Right ventricle myocardium superior (tissue), 1 donor: ENCODE measurements around the gene ZNF519. TPM values are rescaled to one million over a fixed set of nuclear protein-coding genes. Genes with fewer than 3 reads are reported as not detected.

ENCODE experiments used
- ATAC-seq: fragments of 200-7000 bp; cut with Tn5 transposase; one replicate; pipeline ENCODE4 v1.9.1; 2020; ENCODE audit warnings: mild to moderate bottlenecking; ENCODE audit not compliant: poor library complexity
- DNase-seq: peaks from one replicate; pipeline ENCODE4 v3.0.0-alpha.2; 2020
- intact Hi-C: fragments of 100-400 bp; cut with DNase I; formaldehyde crosslinking; loops from one replicate; pipeline ENCODE4 v1.11.2; 2022
- total RNA-seq: library from RNA; stranded (reverse); fragmentation: NEBNext Ultra II Directional; extraction: Animal tissue kit (Norgen Biotek cat#: 25700); gene quantifications from one replicate; pipeline ENCODE4 v1.2.1, GENCODE V29; 2021
- donor health status: DM: no; HTN: yes; CAD: no; lungs with severe emphysema.

ZNF519 gene
- total RNA-seq, 1 donor from 2014 or later: 2.7 TPM

- no peak for DNase-seq
- intact Hi-C loops: no loop called here
- no peak for ATAC-seq
Measured at GRCh38 chr18:14104906-14105748, 27.1 kb downstream of the ZNF519 start.

DNA sequence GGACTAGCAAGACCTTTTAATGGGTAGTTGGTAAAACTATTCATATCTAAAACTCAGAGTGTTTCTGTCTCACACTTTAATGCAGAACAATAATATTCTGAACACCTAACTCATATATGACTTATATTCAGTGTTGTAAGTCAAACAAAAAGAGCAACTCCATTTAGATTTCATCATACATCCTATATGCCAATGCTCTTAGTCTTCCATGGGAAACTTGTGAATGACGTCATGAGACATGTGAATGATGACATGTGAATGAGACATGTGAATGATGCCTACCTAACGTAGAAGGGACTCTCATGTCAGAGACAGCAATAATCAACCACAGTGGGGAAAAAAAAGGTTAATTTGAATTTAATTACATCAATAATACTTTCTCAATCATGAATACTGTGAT lies 28.0 kb downstream of the ZNF519 start:
- no peak for DNase-seq
- intact Hi-C loops: no loop called here
- no peak for ATAC-seq

- ATAC-seq: no peak
- no peak for DNase-seq
- intact Hi-C loops: no loop called here
Measured at GRCh38 chr18:14100503-14101286, 31.5 kb downstream of the ZNF519 start.

- DNase-seq (no peak), ATAC-seq (no peak)
- intact Hi-C loops: no loop called here
Measured at GRCh38 chr18:14098428-14098827, 33.8 kb downstream of the ZNF519 start.

- intact Hi-C loops: no loop called here
- no peak for ATAC-seq
- no peak for DNase-seq
Measured at GRCh38 chr18:14097761-14098160, 34.5 kb downstream of the ZNF519 start.

DNA sequence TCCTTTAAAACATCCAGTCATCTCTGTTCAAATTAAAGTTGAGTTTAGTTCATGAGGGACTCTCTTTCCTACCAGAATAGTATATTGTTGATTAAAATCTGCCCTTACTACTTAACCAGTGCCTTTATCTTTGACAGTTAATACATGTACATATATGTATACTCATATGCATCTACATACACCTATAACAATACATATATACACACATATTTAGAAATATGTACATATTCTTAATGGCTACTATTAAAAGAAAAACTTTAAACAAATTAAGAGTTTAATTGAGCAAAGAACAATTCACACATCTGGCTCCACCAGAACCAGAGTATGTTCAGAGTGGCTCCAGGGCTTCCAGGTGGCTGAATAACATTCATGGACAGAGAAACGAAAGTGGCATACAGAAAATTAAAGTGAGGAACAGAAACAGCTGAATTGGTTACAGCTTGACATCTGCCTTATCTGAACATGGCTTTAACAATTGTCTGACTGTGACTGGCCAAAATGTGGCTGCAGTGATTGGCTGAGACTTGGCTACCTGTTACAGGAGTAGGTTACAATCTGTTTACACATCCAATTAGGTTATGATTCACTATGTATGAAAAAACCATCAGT lies 38.8 kb downstream of the ZNF519 start:
- ATAC-seq (no peak), DNase-seq (no peak)
- intact Hi-C loops: no loop called here

- intact Hi-C loops: no loop called here
- DNase-seq: no peak
- ATAC-seq: no peak
Measured at GRCh38 chr18:14092625-14093306, 39.5 kb downstream of the ZNF519 start.

DNA sequence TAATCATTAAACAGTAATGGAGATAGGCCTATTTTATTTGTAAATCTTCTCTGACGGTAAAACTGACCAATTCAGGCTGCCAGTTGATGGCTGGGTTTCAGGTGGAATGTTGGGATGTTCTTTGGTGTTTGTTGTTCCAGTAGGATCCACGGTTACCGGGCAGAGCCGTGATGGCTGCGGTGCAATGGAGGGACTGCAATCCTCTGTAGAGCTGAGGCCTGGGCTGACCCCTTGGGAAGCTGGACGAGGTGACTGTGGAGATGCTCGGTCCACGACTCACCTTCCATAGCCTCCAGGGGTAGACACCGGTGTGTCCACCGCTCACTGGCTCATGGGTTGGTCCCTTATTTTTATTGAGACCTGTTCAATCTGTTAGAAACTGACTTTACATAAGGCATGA lies 42.5 kb downstream of the ZNF519 start:
- intact Hi-C loops: loop anchor here (5.0 kb wide), 1 partner anchor 262 kb away; no protein-coding TSS in a partner anchor
- ATAC-seq: no peak
- DNase-seq: no peak

DNA sequence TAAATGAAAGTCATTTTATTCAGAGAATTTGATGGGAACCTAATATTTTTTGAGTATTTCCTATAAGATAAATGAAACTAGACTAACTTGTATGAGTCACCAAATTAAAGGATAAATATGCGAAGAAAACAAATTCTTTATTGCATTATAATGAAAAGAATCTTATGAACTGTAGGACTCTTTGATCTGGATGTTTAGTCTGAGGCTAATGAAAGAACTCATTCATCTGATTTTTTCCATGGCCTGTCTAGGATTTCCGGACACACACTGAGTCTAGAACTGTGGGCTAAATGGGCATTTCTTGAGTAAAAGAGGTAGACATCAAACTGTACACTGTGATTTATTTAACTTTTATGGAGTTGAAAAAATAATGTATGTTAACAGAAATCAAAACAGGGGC lies 43.0 kb downstream of the ZNF519 start:
- no peak for ATAC-seq
- DNase-seq: no peak
- intact Hi-C loops: loop anchor here (5.0 kb wide), 1 partner anchor 262 kb away; no protein-coding TSS in a partner anchor

- ATAC-seq (peak; percentile 66), DNase-seq (no peak)
- intact Hi-C loops: loop anchor here (5.0 kb wide), 1 partner anchor 259 kb away; no protein-coding TSS in a partner anchor
Measured at GRCh38 chr18:14086458-14087231, 45.6 kb downstream of the ZNF519 start.

- ATAC-seq: no peak
- no peak for DNase-seq
- intact Hi-C loops: loop anchor here (5.0 kb wide), 1 partner anchor 259 kb away; no protein-coding TSS in a partner anchor
Measured at GRCh38 chr18:14085770-14086457, 46.3 kb downstream of the ZNF519 start.

DNA sequence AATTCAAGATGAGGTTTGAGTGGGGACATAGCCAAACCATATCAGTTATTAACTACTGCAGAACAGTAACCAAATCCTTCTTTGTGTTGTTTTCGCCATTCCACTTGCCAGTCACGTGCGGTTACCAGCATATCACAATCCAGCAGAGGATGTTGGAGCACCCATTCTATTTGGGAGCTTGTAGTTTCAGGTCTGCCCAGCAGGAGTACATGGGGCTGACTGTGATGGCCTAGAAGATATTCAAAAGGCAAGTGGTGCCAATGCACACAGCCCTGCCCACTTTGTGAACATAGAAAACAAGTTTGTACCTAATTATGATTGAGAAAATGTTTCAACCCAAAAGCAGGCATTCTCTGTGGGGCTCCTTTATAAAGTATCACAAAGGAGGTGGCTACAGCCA lies 57.0 kb downstream of the ZNF519 start:
- DNase-seq: no peak
- no peak for ATAC-seq
- intact Hi-C loops: no loop called here

DNA sequence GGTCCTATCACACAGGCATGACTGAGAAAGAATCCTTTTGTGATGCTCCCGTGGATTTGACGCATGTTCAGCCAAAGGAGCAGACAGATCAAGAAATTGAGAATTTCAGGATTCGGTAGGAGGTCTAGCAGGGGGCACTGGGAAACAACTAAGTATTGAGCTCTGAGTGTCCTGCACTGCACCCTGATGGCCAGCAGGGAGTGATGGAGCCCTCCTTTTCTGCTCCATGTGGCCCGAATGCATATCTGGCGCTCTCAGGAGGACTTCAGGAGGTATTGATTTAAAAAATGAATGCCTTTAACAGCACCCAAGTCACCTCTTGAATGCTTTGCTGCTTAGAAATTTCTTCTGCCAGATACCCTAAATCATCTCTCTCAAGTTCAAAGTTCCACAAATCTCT lies 58.0 kb downstream of the ZNF519 start:
- DNase-seq (no peak), ATAC-seq (no peak)
- intact Hi-C loops: no loop called here

- DNase-seq: no peak
- intact Hi-C loops: no loop called here
- ATAC-seq: no peak
Measured at GRCh38 chr18:14053661-14054060, 78.6 kb downstream of the ZNF519 start.
